Aorta (tissue), 5 donors: Measurements from ENCODE around the gene FNDC3B. TPM values are rescaled to one million over a fixed set of nuclear protein-coding genes. Genes with fewer than 3 reads are reported as not detected.
"Not testable (repeated sequence)": the region's sequence is repeated elsewhere in the genome, so short reads cannot be mapped to it uniquely, and the experiment has no call there.

Experiments
- ATAC-seq: fragments of 200-7000 bp; cut with Tn5 transposase; one replicate; pipeline ENCODE4 v1.9.1; 2022; ENCODE audit warnings: moderate library complexity; ENCODE audit not compliant: low FRiP score
- DNase-seq, 2 donors: peaks; one replicate each; pipeline ENCODE4 v3.0.0-alpha.2; 2020
- H3K27ac ChIP-seq, 2 donors: one replicate each; pipeline ENCODE4 v1.5.1; 2013; ENCODE audit warnings: low read length in 2 of 2, mild to moderate bottlenecking in 2 of 2, moderate library complexity in 2 of 2, control low read depth in 1 of 2, inconsistent platforms in 1 of 2, low read depth in 1 of 2
- H3K27me3 ChIP-seq, 2 donors: one replicate each; pipeline ENCODE4 v1.6.1; 2013; ENCODE audit warnings: control low read depth in 1 of 2, low read length in 1 of 2, mild to moderate bottlenecking in 1 of 2, moderate library complexity in 1 of 2; ENCODE audit not compliant: insufficient read depth in 2 of 2, control insufficient read depth in 1 of 2
- H3K36me3 ChIP-seq, 2 donors: one replicate each; pipeline ENCODE4 v1.6.1; 2013; ENCODE audit warnings: control low read depth in 1 of 2, low read length in 1 of 2, mild to moderate bottlenecking in 1 of 2; ENCODE audit not compliant: insufficient read depth in 2 of 2, control insufficient read depth in 1 of 2
- H3K4me1 ChIP-seq, 2 donors: one replicate each; pipeline ENCODE4 v1.6.1; 2013; ENCODE audit warnings: low read length in 2 of 2, control low read depth in 1 of 2, mild to moderate bottlenecking in 1 of 2, moderate library complexity in 1 of 2; ENCODE audit not compliant: insufficient read depth in 2 of 2, control insufficient read depth in 1 of 2
- H3K4me3 ChIP-seq, 2 donors: one replicate each; pipeline ENCODE4 v1.5.1; 2013; ENCODE audit warnings: low read length in 2 of 2, control low read depth in 1 of 2, mild to moderate bottlenecking in 1 of 2
- H3K9me3 ChIP-seq: one replicate; pipeline ENCODE4 v1.6.1; 2013; ENCODE audit warnings: mild to moderate bottlenecking, low read length; ENCODE audit not compliant: control insufficient read depth
- WGBS, 2 donors: extraction: QIAGEN DNeasy Blood & Tissue Kit; methylation state at CpG; one replicate each; pipeline ENCODE4 v1.1.7; 2013; 5-methylcytosine and 5-hydroxymethylcytosine counted together
- intact Hi-C, 2 donors: fragments of 100-400 bp; cut with DNase I; formaldehyde crosslinking; loops; one replicate each; pipeline versions ENCODE4 v1.14.2 to v1.15.0; 2022
- long read RNA-seq, 2 donors: library from polyadenylated mRNA; unstranded; transcript quantifications; one replicate each; pipeline ENCODE4 v2.0.0, GENCODE V29; 2020 to 2021
- polyA plus RNA-seq, 2 donors: library from polyadenylated mRNA; stranded (reverse); fragments of 200-250 nt; gene quantifications; one replicate each; pipeline ENCODE4 v1.2.3, GENCODE V29; 2013
- total RNA-seq, 2 donors: library from RNA; stranded (reverse); fragmentation: NEBNext Ultra II Directional; extraction: Animal tissue kit (Norgen Biotek cat#: 25700); gene quantifications; one replicate each; pipeline ENCODE4 v1.2.1, GENCODE V29; 2021
- donor health status: healthy with polysubstance abuse.
- donor health status: Bipolar disorder and iron deficiency.
- donor health status: DM: no; HTN: no; CAD: no.
- donor health status: DM: no; HTN: no; CAD: no.
- donor health status: DM: yes; HTN: yes; CAD: no.

The FNDC3B gene
- total RNA-seq (100 to 1,000 TPM; 223 to 239 TPM), polyA plus RNA-seq (10 to 100 TPM; 12.5 to 16.5 TPM)
- long read RNA-seq, donor 1, full-length matches to known transcripts, result 7 of 112 reads
- long read RNA-seq, donor 1, partial matches to known transcripts, result 43 of 112 reads
- long read RNA-seq, donor 1, other reads (novel, unspliced or antisense), result 62 of 112 reads
- long read RNA-seq, donor 2, full-length matches to known transcripts, result 13 of 111 reads
- long read RNA-seq, donor 2, partial matches to known transcripts, result 23 of 111 reads
- long read RNA-seq, donor 2, other reads (novel, unspliced or antisense), result 75 of 111 reads

DNA sequence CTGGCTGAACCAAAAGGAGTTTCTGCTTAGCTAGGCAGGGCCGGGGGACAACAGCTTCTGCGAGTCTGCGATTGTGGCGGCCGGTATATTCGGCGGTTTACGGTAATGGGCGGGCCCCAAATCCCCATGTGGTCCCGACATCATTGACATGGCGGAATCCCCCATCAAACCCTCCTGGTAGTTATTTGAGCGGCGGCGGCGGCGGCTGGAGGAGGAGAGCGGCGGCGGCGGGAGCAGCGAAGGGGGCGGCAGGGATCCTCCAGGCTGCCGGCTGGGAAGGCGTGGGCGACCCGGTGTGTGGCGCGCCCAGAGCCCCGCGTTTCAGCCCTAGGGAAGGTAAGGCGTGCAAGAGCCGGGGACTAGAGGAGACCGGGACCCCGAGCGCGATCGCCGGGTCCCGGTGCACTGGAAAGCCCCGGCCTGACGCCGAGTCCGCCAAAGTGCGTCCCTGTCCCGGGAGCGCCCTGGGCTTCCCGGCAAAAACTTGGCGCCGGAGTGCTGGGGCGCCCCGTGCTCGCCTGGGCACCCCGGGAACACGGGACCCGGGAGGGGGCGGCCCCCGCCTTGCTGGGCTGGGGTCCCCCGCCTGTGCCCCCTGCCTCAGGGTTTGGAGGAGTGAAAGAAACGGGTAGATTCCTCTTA is at the start of gene FNDC3B:
Gene FNDC3B, plus strand, starts transcription at position 143 of the 642 bp plus-strand sequence. CDS start 72,902 bp downstream, outside the sequence.
- Histone ChIP-seq H3K4me3 (peak within 1 kb of the TSS; percentile 84 to 96), H3K27ac (peak within 1 kb of the TSS; percentile 91 to 96), H3K36me3 (no peaks in the 10 kb centered on the region), H3K27me3 (no peaks in the 10 kb centered on the region), H3K9me3 (no peaks in the 10 kb centered on the region), H3K4me1 (no peaks in the 10 kb centered on the region)
- intact Hi-C loops, result loop anchor here (1.0 to 10.0 kb wide), 11 partner anchors 17 to 303 kb away; no protein-coding TSS in a partner anchor
- WGBS, 2 donors, result 0 to 1% methylated on average over 49 to 59 of the region's 59 CpGs
- DNase-seq, result peak; percentile 96 to 97
- peak; percentile 95 for ATAC-seq

GRCh38 chr3:171990239-171990638 is 49.1 kb upstream of the FNDC3B start:
- H3K4me1 ChIP-seq, H3K36me3 ChIP-seq, H3K27ac ChIP-seq, H3K9me3 ChIP-seq, H3K27me3 ChIP-seq, H3K4me3 ChIP-seq, intact Hi-C loops, ATAC-seq, DNase-seq: not testable (repeated sequence)
- WGBS, 2 donors, result 96 to 99% methylated on average over 3 of the region's 3 CpGs

DNA sequence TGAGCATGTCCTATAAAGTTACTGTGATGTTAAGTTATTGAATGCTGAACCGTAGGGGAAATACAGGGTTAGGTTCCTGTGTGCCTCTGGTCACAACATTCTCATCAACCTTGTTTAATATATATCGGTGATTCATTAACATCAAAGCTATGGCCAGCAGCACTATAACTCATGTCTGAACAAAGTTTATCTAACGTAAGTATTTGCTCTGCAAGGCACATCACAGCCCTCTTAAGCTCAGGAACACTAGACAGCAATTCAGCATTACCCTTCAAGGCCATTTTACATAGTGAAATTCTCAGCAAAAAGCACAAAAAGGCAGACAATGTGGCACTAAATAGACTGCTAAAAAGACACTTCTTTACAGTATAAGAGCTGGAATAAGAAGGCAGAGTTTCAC is 48.2 kb upstream of the FNDC3B start:
- no peaks in the 10 kb centered on the region for H3K9me3 ChIP-seq
- H3K27ac ChIP-seq, result no peak overlapping the region
- DNase-seq (no peak), ATAC-seq (no peak)
- WGBS, 2 donors, result 80 to 89% methylated on average over 3 of the region's 3 CpGs
- no peaks in the 10 kb centered on the region for H3K4me1 ChIP-seq
- H3K4me3 ChIP-seq, result no peak overlapping the region
- H3K36me3 ChIP-seq, result no peaks in the 10 kb centered on the region
- intact Hi-C loops, result no loop called here
- H3K27me3 ChIP-seq, result no peaks in the 10 kb centered on the region

- Histone ChIP-seq H3K4me3 (no peak overlapping the region), H3K27me3 (no peaks in the 10 kb centered on the region), H3K4me1 (no peaks in the 10 kb centered on the region), H3K36me3 (no peaks in the 10 kb centered on the region), H3K9me3 (no peaks in the 10 kb centered on the region), H3K27ac (no peak overlapping the region)
- intact Hi-C loops, result no loop called here
- DNase-seq, result no peak
- WGBS, 2 donors, result 72 to 73% methylated on average over 3 of the region's 3 CpGs
- ATAC-seq, result no peak
Measured at GRCh38 chr3:171994646-171995428, 44.5 kb upstream of the FNDC3B start.

DNA sequence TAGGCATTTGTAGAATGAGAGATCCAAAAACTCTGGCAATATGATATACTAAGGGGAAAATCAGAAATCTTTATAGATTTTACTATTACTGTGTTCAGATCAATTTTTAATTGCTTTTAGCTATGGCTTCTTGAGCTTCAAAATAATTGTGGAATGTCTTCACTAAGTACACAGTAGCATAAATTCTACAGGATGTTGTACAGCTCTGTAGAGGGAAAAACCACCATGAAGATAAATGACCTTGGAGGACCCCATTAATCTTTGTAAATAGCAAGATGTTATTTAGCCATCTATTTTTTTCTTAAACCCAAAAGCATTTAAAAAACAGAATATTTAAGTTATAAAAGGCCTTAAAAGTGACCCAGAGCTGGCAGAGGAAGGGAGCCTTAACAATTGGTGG is 43.9 kb upstream of the FNDC3B start:
- no peak for DNase-seq
- Histone ChIP-seq H3K27me3 (no peaks in the 10 kb centered on the region), H3K9me3 (no peaks in the 10 kb centered on the region), H3K27ac (no peak overlapping the region), H3K36me3 (no peaks in the 10 kb centered on the region), H3K4me1 (no peaks in the 10 kb centered on the region), H3K4me3 (no peak overlapping the region)
- ATAC-seq, result no peak
- intact Hi-C loops, result no loop called here

DNA sequence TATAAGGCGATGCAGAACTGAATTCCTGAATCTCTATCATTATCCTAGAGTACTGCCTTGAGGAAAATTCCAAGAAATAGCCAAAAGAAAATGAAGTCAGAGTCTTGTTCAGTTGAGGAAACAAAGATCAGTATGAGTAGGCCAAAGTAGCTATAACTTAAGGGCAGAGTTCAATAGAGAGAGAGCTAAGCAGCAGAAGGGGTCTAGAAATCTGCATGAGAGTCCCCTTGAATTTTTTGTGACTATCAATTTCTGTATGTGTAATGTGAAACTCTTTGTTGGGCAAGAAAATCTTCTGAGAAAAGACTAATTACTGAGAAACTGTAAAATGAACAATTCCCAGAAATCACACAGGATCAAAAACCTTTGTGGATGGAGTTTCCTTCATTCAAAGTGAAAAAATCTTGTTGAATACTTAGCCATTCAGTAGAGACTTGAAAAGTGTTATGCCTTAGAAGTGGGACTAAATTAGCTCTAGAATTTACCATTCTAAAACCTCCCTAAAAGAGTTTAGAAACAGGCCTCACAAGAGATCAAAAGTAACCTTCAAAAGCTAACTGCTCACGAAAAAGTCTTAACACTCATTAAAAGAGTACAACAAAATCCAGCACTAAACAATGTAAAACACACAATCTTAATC is 43.1 kb upstream of the FNDC3B start:
- no peak for DNase-seq
- WGBS, 2 donors, result 95 to 97% methylated on average over 2 of the region's 2 CpGs
- H3K9me3 ChIP-seq, result no peaks in the 10 kb centered on the region
- no peaks in the 10 kb centered on the region for H3K36me3 ChIP-seq
- no peak for ATAC-seq
- no peaks in the 10 kb centered on the region for H3K27me3 ChIP-seq
- no peak overlapping the region for H3K4me3 ChIP-seq
- H3K4me1 ChIP-seq, result no peaks in the 10 kb centered on the region
- intact Hi-C loops, result no loop called here
- H3K27ac ChIP-seq, result no peak overlapping the region

GRCh38 chr3:171998731-171999130 is 40.6 kb upstream of the FNDC3B start:
- H3K4me1 ChIP-seq, H3K27ac ChIP-seq, H3K36me3 ChIP-seq, intact Hi-C loops, H3K9me3 ChIP-seq, DNase-seq, H3K27me3 ChIP-seq, H3K4me3 ChIP-seq, ATAC-seq: not testable (repeated sequence)
- 93 to 95% methylated on average over 8 to 19 of the region's 24 CpGs for WGBS, 2 donors

- H3K4me1 ChIP-seq, H3K4me3 ChIP-seq, ATAC-seq, H3K27me3 ChIP-seq, H3K27ac ChIP-seq, H3K36me3 ChIP-seq, H3K9me3 ChIP-seq, intact Hi-C loops, DNase-seq: not testable (repeated sequence)
- 81 to 86% methylated on average over 1 of the region's 1 CpG for WGBS, 2 donors
Measured at GRCh38 chr3:172001616-172002015, 37.8 kb upstream of the FNDC3B start.
